22Rv1 (cell line): Measurements from ENCODE around the gene ENAH.

Source experiments
- ZFX ChIP-seq: fragments of 450-650 bp; IDR thresholded peaks from 2 replicates; pipeline ENCODE4 v1.6.1; 2017; ENCODE audit warnings: antibody characterized with exemption, borderline replicate concordance
- TF ChIP-seq, protein P1 (sequence below): fragments of 450-650 bp; IDR thresholded peaks from 2 replicates; pipeline ENCODE4 v1.5.1; 2017; ENCODE audit warnings: mild to moderate bottlenecking

DNA sequence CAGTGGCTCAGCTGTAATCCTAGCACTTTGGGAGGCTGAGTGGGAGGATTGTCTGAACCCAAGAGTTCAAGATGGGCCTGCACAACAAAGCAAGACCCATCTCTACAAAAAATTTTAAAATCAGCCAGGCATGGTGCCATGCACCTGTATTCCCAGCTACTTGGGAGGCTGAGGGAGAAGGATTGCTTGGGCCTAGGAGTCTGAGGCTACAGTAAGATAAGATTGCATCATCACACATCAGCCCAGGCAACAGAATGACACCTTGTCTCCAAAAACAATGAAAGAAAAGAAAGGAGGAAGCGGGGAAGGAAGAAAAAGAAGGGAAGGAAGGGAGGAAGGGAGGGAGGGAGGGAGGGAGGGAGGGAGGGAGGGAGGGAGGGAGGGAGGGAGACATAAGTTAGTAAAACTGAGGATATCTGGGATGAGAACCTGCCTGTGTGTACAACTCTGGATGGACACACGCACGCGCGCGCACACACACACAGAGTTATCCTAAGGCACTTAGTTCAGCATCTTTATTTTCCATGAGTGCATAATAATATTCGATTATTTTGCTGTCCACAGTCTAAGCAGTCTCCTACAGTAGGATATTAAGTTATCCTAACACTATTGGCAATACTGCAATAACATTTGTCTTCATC lies 132.2 kb downstream of the ENAH start:
- TF ChIP-seq, protein P1, sequence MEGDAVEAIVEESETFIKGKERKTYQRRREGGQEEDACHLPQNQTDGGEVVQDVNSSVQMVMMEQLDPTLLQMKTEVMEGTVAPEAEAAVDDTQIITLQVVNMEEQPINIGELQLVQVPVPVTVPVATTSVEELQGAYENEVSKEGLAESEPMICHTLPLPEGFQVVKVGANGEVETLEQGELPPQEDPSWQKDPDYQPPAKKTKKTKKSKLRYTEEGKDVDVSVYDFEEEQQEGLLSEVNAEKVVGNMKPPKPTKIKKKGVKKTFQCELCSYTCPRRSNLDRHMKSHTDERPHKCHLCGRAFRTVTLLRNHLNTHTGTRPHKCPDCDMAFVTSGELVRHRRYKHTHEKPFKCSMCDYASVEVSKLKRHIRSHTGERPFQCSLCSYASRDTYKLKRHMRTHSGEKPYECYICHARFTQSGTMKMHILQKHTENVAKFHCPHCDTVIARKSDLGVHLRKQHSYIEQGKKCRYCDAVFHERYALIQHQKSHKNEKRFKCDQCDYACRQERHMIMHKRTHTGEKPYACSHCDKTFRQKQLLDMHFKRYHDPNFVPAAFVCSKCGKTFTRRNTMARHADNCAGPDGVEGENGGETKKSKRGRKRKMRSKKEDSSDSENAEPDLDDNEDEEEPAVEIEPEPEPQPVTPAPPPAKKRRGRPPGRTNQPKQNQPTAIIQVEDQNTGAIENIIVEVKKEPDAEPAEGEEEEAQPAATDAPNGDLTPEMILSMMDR, result no peak
- no peak for TF ChIP-seq ZFX
